GM12878 (cell line): ENCODE results near the gene PELI1. TPM values are rescaled to one million over a fixed set of nuclear protein-coding genes. Genes with fewer than 3 reads are reported as not detected.

Experiments used
- ATAC-seq: fragments of 200-7000 bp; cut with Tn5 transposase; 3 replicates; pipeline ENCODE4 v1.9.1; 2020; ENCODE audit warnings: mild to moderate bottlenecking, moderate library complexity
- BruUV-seq: library from RNA; stranded (reverse); fragments of 400-500 nt; replicated peaks from 2 replicates; lab custom pipeline; 2021; lab: Mats Ljungman, UMichigan
- CTCF ChIA-PET: fragments of 300-600 bp; sonication (Branson Sonifier 250); formaldehyde crosslinking; extraction: SDS; loops from one replicate; lab custom pipeline; 2021; ENCODE audit warnings: inconsistent platforms; lab: Yijun Ruan, JAX
- POLR2A ChIA-PET: fragments of 350-600 bp; formaldehyde crosslinking; extraction: SDS; loops from one replicate; lab custom pipeline; 2021; ENCODE audit warnings: inconsistent platforms; lab: Charles Lee
- RAD21 ChIA-PET: fragments of 300-600 bp; sonication (Branson Sonifier 250); formaldehyde crosslinking; loops from one replicate; lab custom pipeline; 2023; ENCODE audit warnings: antibody characterized with exemption; ENCODE audit not compliant: unreplicated experiment; lab: Charles Lee
- SMC1A ChIA-PET: fragments of 300-600 bp; sonication (Branson Sonifier 250); formaldehyde crosslinking; loops from one replicate; lab custom pipeline; 2023; ENCODE audit not compliant: unreplicated experiment, uncharacterized antibody; lab: Charles Lee
- DNase-seq: peaks from one replicate; pipeline ENCODE4 v3.0.0-alpha.2; 2011; ENCODE audit warnings: low read depth, low spot score
- FAIRE-seq: peaks from 3 replicates; lab custom pipeline; 2011; peaks lifted over from hg19 to GRCh38; lab: Jason Lieb, UNC
- H2AFZ ChIP-seq: 2 replicates; pipeline ENCODE4 v1.6.0; 2011; ENCODE audit warnings: low read depth, low read length, control low read depth; ENCODE audit not compliant: control insufficient read depth
- H3K27ac ChIP-seq: 2 replicates; pipeline ENCODE4 v1.5.1; 2011; ENCODE audit warnings: control low read depth; ENCODE audit not compliant: control insufficient read depth, insufficient read depth
- H3K27me3 ChIP-seq, 2 experiments: replicated peaks in 1 of 2; 2 replicates each; pipeline versions ENCODE4 v1.6.0 to v1.6.1; 2011; ENCODE audit warnings: low read length in 1 of 2; ENCODE audit not compliant: control insufficient read depth in 2 of 2, insufficient read depth in 2 of 2
- H3K36me3 ChIP-seq, 2 experiments: 2 replicates each; pipeline ENCODE4 v1.5.1; 2011; ENCODE audit warnings: low read length in 1 of 2; ENCODE audit not compliant: control insufficient read depth in 2 of 2, insufficient read depth in 2 of 2
- H3K4me1 ChIP-seq: 2 replicates; pipeline ENCODE4 v1.6.1; 2011; ENCODE audit warnings: mild to moderate bottlenecking, low read length, moderate library complexity, mixed read lengths; ENCODE audit not compliant: control insufficient read depth, insufficient read depth
- H3K4me2 ChIP-seq: 2 replicates; pipeline ENCODE4 v1.6.0; 2011; ENCODE audit warnings: control low read depth; ENCODE audit not compliant: control insufficient read depth, insufficient read depth
- H3K4me3 ChIP-seq: fragments of 200-600 bp; sonication (generic); 2 replicates; pipeline ENCODE4 v1.5.1; 2016
- H3K79me2 ChIP-seq: 2 replicates; pipeline ENCODE4 v1.6.0; 2011; ENCODE audit warnings: low read length; ENCODE audit not compliant: control insufficient read depth, insufficient read depth
- H3K9ac ChIP-seq: 2 replicates; pipeline ENCODE4 v1.8.0; 2011; ENCODE audit warnings: low read length, control low read depth, mixed read lengths; ENCODE audit not compliant: control insufficient read depth, insufficient read depth
- H3K9me3 ChIP-seq: replicated peaks from 3 replicates; pipeline ENCODE4 v1.5.1; 2011; ENCODE audit warnings: mild to moderate bottlenecking, low read length; ENCODE audit not compliant: control insufficient read depth, insufficient read depth
- H4K20me1 ChIP-seq: 2 replicates; pipeline ENCODE4 v1.6.0; 2011; ENCODE audit not compliant: control insufficient read depth, insufficient read depth
- CUX1 ChIP-seq: IDR thresholded peaks from 2 replicates; pipeline ENCODE4 v1.6.1; 2012; ENCODE audit warnings: improper control_type of control experiment, low read depth, low read length; ENCODE audit not compliant: insufficient replicate concordance
- EGR1 ChIP-seq, 2 experiments: IDR thresholded peaks; 1 replicate in 1 of 2; 2 replicates in 1 of 2; pipeline ENCODE4 v1.6.1; 2011 to 2012; ENCODE audit warnings: low read depth in 2 of 2, low read length in 2 of 2, borderline replicate concordance in 1 of 2, mild to moderate bottlenecking in 1 of 2, moderate library complexity in 1 of 2
- HDAC6 ChIP-seq: fragments of 200-600 bp; sonication (generic); IDR thresholded peaks from one replicate; pipeline ENCODE4 v1.8.0; 2017; ENCODE audit warnings: antibody characterized with exemption; ENCODE audit not compliant: unreplicated experiment
- NRF1 ChIP-seq: conservative IDR thresholded peaks from 2 replicates; pipeline ENCODE4 v1.6.1; 2011; ENCODE audit warnings: mild to moderate bottlenecking, low read depth, low read length, improper control_type of control experiment
- STAT3 ChIP-seq: IDR thresholded peaks from 2 replicates; pipeline ENCODE4 v1.6.1; 2011; ENCODE audit warnings: low read depth, low read length, improper control_type of control experiment
- TCF3 ChIP-seq: IDR thresholded peaks from 2 replicates; pipeline ENCODE4 v1.6.1; 2012; ENCODE audit warnings: low read depth, mild to moderate bottlenecking, low read length, borderline replicate concordance; ENCODE audit not compliant: insufficient read depth
- ZNF687 ChIP-seq: fragments of 450-650 bp; IDR thresholded peaks from 2 replicates; pipeline ENCODE4 v1.6.1; 2017; ENCODE audit warnings: mild to moderate bottlenecking, moderate library complexity
- in situ Hi-C: fragments of 300-500 bp; cut with MboI; formaldehyde crosslinking; loops from 9 replicates; pipeline ENCODE4 v1.14.3; 2018; ENCODE audit warnings: mixed read lengths
- intact Hi-C: fragments of 100-400 bp; cut with micrococcal nuclease; formaldehyde crosslinking; loops from one replicate; pipeline ENCODE4 v1.14.2; 2022; ENCODE audit not compliant: unreplicated experiment
- polyA plus RNA-seq, 11 experiments: library from polyadenylated mRNA; depleted of rRNA in 4 of 11; unstranded in 6 of 11; stranded (reverse) in 5 of 11; fragments of >200 nt; fragmentation: Nextera tagmentation in 4 of 11; fragmentation: Illumina TruSeq in 1 of 11; extraction: Ambion mirVana in 4 of 11; extraction: Trizol in 1 of 11; gene quantifications; 1 replicate in 1 of 11; 2 replicates in 10 of 11; pipeline versions ENCODE4 v1.2.1 to v1.2.3, GENCODE V29; 2011 to 2016; ENCODE audit warnings: inconsistent platforms in 2 of 11, missing spikeins in 2 of 11, low read depth in 1 of 11
- total RNA-seq, 4 experiments: library from RNA; depleted of rRNA in 3 of 4; stranded (reverse); fragments of >200 nt in 3 of 4; fragmentation: Illumina TruSeq in 1 of 4; extraction: Trizol in 1 of 4; gene quantifications; 2 replicates each; pipeline versions ENCODE4 v1.2.1 to v1.2.3, GENCODE V29; 2013 to 2021

Gene PELI1
- total and polyA plus RNA-seq, 10 of the 15 experiments (the other 5 are each of a cell fraction or from before 2014, with no cell fraction given): 12.1 to 92.0 (median 39.8) TPM

- H3K4me2 ChIP-seq: peak overlapping the region; percentile 19; the same call in 1 of the 2 replicates
- RAD21 ChIA-PET: interaction anchor here (0.7 to 7.4 kb wide), 13 partner anchors 10 to 195 kb away, joined by 3 to 53 read pairs (median 4); no protein-coding TSS in a partner anchor
- SMC1A ChIA-PET: interaction anchor here (0.9 to 23.5 kb wide), 11 partner anchors 13 to 194 kb away, joined by 3 to 495 read pairs (median 6); no protein-coding TSS in a partner anchor
- no peaks in the 10 kb centered on the region for H3K27me3 ChIP-seq
- in situ Hi-C loops: loop anchor here (5.0 kb wide), 1 partner anchor 192 kb away; no protein-coding TSS in a partner anchor
- intact Hi-C loops: no loop called here
- H3K9ac ChIP-seq: no peak overlapping the region
- H3K27ac ChIP-seq: no peak overlapping the region
- H2AFZ ChIP-seq: no peak overlapping the region
- no peak overlapping the region for H3K4me3 ChIP-seq
- peaks cover 52% of the 10 kb centered on the region for H3K4me1 ChIP-seq
- POLR2A ChIA-PET: interaction anchor here (1.1 to 2.3 kb wide), 6 partner anchors 8 to 73 kb away, joined by 3 to 11 read pairs (median 4); no protein-coding TSS in a partner anchor
- no peak for TF ChIP-seq NRF1
- no peak for TF ChIP-seq HDAC6
- TF ChIP-seq EGR1 (IDR thresholded peaks at IDR 0.05; ENCODE audit: borderline replicate concordance in 1 of 2, low read depth in 2 of 2, low read length in 2 of 2): no peak
- TF ChIP-seq TCF3: no peak
- TF ChIP-seq STAT3: no peak
- TF ChIP-seq CUX1: no peak
- no peak for TF ChIP-seq ZNF687
- H3K36me3 ChIP-seq: peaks cover 0 to 31% of the 10 kb centered on the region in 2 experiments; a peak in 2 of 4 replicates
- H3K79me2 ChIP-seq: peaks cover 100% of the 10 kb centered on the region
- DNase-seq: no peak
- no peaks in the 10 kb centered on the region for H3K9me3 ChIP-seq
- ATAC-seq: no peak
- CTCF ChIA-PET: interaction anchor here (1.2 to 4.7 kb wide), 3 partner anchors 8 to 183 kb away, joined by 4 to 26 read pairs (median 4); no protein-coding TSS in a partner anchor
- no peak for FAIRE-seq
- no TSS peak for BruUV-seq
- peaks cover 2% of the 10 kb centered on the region; the same call in 1 of the 2 replicates for H4K20me1 ChIP-seq
Observed at GRCh38 chr2:64134813-64135212, 9.4 kb downstream of the PELI1 start.
